OCI-LY3 (cell line): ENCODE measurements around the gene PAXIP1.

Source experiments
- EZH2phosphoT487 ChIP-seq: fragments of 200-600 bp; shearing (Covaris generic); IDR thresholded peaks from 2 replicates; pipeline ENCODE4 v1.6.1; 2018; ENCODE audit warnings: antibody characterized with exemption, mixed run types, low read depth
- TF ChIP-seq, protein P1 (sequence below): fragments of 200-600, 300-600 bp; sonication (generic); IDR thresholded peaks from 2 replicates; pipeline ENCODE4 v1.5.1; 2014; ENCODE audit warnings: antibody characterized with exemption, low read length, low read depth

- TF ChIP-seq, protein P1, sequence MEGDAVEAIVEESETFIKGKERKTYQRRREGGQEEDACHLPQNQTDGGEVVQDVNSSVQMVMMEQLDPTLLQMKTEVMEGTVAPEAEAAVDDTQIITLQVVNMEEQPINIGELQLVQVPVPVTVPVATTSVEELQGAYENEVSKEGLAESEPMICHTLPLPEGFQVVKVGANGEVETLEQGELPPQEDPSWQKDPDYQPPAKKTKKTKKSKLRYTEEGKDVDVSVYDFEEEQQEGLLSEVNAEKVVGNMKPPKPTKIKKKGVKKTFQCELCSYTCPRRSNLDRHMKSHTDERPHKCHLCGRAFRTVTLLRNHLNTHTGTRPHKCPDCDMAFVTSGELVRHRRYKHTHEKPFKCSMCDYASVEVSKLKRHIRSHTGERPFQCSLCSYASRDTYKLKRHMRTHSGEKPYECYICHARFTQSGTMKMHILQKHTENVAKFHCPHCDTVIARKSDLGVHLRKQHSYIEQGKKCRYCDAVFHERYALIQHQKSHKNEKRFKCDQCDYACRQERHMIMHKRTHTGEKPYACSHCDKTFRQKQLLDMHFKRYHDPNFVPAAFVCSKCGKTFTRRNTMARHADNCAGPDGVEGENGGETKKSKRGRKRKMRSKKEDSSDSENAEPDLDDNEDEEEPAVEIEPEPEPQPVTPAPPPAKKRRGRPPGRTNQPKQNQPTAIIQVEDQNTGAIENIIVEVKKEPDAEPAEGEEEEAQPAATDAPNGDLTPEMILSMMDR: no peak
- TF ChIP-seq EZH2phosphoT487: no peak
Measured at GRCh38 chr7:154905146-154905545, 97.8 kb downstream of the PAXIP1 start.
